SJSA1 (cell line): Measurements from ENCODE around the gene PNPLA1. TPM values are rescaled to one million over a fixed set of nuclear protein-coding genes. Genes with fewer than 3 reads are reported as not detected.

Experiments
- DNase-seq, 2 experiments: peaks; one replicate each; pipeline ENCODE4 v3.0.0-alpha.2; 2015 to 2020; ENCODE audit warnings: low spot score in 2 of 2, low read depth in 1 of 2
- H3K27ac ChIP-seq: fragments of 250-450 bp; sonication (Bioruptor Pico); 2 replicates; pipeline ENCODE4 v1.5.1; 2020; ENCODE audit warnings: mild to moderate bottlenecking, moderate library complexity
- H3K27me3 ChIP-seq: fragments of 250-450 bp; sonication (Bioruptor Pico); replicated peaks from 2 replicates; pipeline ENCODE4 v1.5.1; 2020; ENCODE audit warnings: mild to moderate bottlenecking, moderate library complexity
- H3K36me3 ChIP-seq: fragments of 250-450 bp; sonication (Bioruptor Pico); 2 replicates; pipeline ENCODE4 v1.5.1; 2020; ENCODE audit warnings: mild to moderate bottlenecking
- H3K4me1 ChIP-seq: fragments of 250-450 bp; sonication (Bioruptor Pico); replicated peaks from 2 replicates; pipeline ENCODE4 v1.6.1; 2021; ENCODE audit warnings: mild to moderate bottlenecking
- H3K4me3 ChIP-seq: fragments of 250-450 bp; sonication (Bioruptor Pico); 2 replicates; pipeline ENCODE4 v1.5.1; 2020; ENCODE audit warnings: mild to moderate bottlenecking
- H3K9me3 ChIP-seq: fragments of 250-450 bp; sonication (Bioruptor Pico); replicated peaks from 2 replicates; pipeline ENCODE4 v1.5.1; 2020; ENCODE audit warnings: mild to moderate bottlenecking
- total RNA-seq: library from RNA; depleted of rRNA; stranded (reverse); fragments of >200 nt; shearing (Covaris generic); gene quantifications from 2 replicates; pipeline ENCODE4 v1.2.3, GENCODE V29; 2014

Gene PNPLA1
- total RNA-seq, 1 experiment from 2014 or later, result not detected

GRCh38 chr6:36284359-36284758 lies 14.5 kb downstream of the PNPLA1 start:
- no peak for DNase-seq
- peaks cover 32% of the 10 kb centered on the region for H3K27me3 ChIP-seq
- H3K4me3 ChIP-seq, result no peak overlapping the region

GRCh38 chr6:36285187-36285671 lies 15.4 kb downstream of the PNPLA1 start:
- Histone ChIP-seq H3K4me3 (no peak overlapping the region), H3K9me3 (no peaks in the 10 kb centered on the region), H3K4me1 (no peaks in the 10 kb centered on the region), H3K27ac (no peak overlapping the region), H3K27me3 (peaks cover 32% of the 10 kb centered on the region), H3K36me3 (no peaks in the 10 kb centered on the region)
- no peak for DNase-seq

More at GRCh38 chr6:36284359-36284758, 14.5 kb downstream of the PNPLA1 start:
- Histone ChIP-seq H3K36me3 (no peaks in the 10 kb centered on the region), H3K4me1 (no peaks in the 10 kb centered on the region), H3K27ac (no peak overlapping the region), H3K9me3 (no peaks in the 10 kb centered on the region)

GRCh38 chr6:36285797-36286196 lies 15.9 kb downstream of the PNPLA1 start:
- H3K4me1 ChIP-seq, result no peaks in the 10 kb centered on the region
- no peak overlapping the region for H3K27ac ChIP-seq
- peaks cover 32% of the 10 kb centered on the region for H3K27me3 ChIP-seq
- no peaks in the 10 kb centered on the region for H3K36me3 ChIP-seq
- no peak for DNase-seq
- H3K9me3 ChIP-seq, result no peaks in the 10 kb centered on the region
- H3K4me3 ChIP-seq, result no peak overlapping the region

- Histone ChIP-seq H3K9me3 (no peaks in the 10 kb centered on the region), H3K4me3 (no peak overlapping the region), H3K4me1 (no peaks in the 10 kb centered on the region), H3K27ac (no peak overlapping the region), H3K36me3 (no peaks in the 10 kb centered on the region), H3K27me3 (peaks cover 32% of the 10 kb centered on the region)
- DNase-seq, result no peak
These were observed 17.0 kb downstream of the PNPLA1 start for GRCh38 chr6:36286858-36287257.

GRCh38 chr6:36289281-36289878 lies 19.5 kb downstream of the PNPLA1 start:
- Histone ChIP-seq H3K27me3 (peaks cover 29% of the 10 kb centered on the region), H3K4me1 (no peaks in the 10 kb centered on the region)
- DNase-seq, result no peak

GRCh38 chr6:36290668-36291620 lies 21.1 kb downstream of the PNPLA1 start:
- H3K27me3 ChIP-seq, result peaks cover 14% of the 10 kb centered on the region
- no peaks in the 10 kb centered on the region for H3K4me1 ChIP-seq
- no peak overlapping the region for H3K4me3 ChIP-seq

More at GRCh38 chr6:36289281-36289878, 19.5 kb downstream of the PNPLA1 start:
- Histone ChIP-seq H3K9me3 (no peaks in the 10 kb centered on the region), H3K36me3 (no peaks in the 10 kb centered on the region), H3K4me3 (no peak overlapping the region), H3K27ac (no peak overlapping the region)

GRCh38 chr6:36292170-36292569 lies 22.3 kb downstream of the PNPLA1 start:
- H3K36me3 ChIP-seq, result no peaks in the 10 kb centered on the region
- no peaks in the 10 kb centered on the region for H3K4me1 ChIP-seq
- no peaks in the 10 kb centered on the region for H3K9me3 ChIP-seq
- peaks cover 11% of the 10 kb centered on the region; the same call in 1 of the 2 replicates for H3K27me3 ChIP-seq
- H3K27ac ChIP-seq, result no peak overlapping the region
- H3K4me3 ChIP-seq, result no peak overlapping the region
- DNase-seq, result no peak

More at GRCh38 chr6:36290668-36291620, 21.1 kb downstream of the PNPLA1 start:
- Histone ChIP-seq H3K27ac (no peak overlapping the region), H3K9me3 (no peaks in the 10 kb centered on the region), H3K36me3 (no peaks in the 10 kb centered on the region)
- no peak for DNase-seq

- Histone ChIP-seq H3K27ac (no peak overlapping the region), H3K9me3 (no peaks in the 10 kb centered on the region), H3K27me3 (0 out of 2 replicates have a peak, but pooled peaks cover 7% of the 10 kb centered on the region), H3K4me1 (no peaks in the 10 kb centered on the region), H3K4me3 (no peak overlapping the region), H3K36me3 (no peaks in the 10 kb centered on the region)
- no peak for DNase-seq
These were observed 26.4 kb downstream of the PNPLA1 start for GRCh38 chr6:36296240-36296639.

- H3K27me3 ChIP-seq, result 0 out of 2 replicates have a peak, but pooled peaks cover 7% of the 10 kb centered on the region
- H3K9me3 ChIP-seq, result no peaks in the 10 kb centered on the region
- H3K4me3 ChIP-seq, result no peak overlapping the region
- no peak for DNase-seq
- no peaks in the 10 kb centered on the region for H3K36me3 ChIP-seq
- H3K27ac ChIP-seq, result no peak overlapping the region
- H3K4me1 ChIP-seq, result peaks cover 4% of the 10 kb centered on the region
These were observed 27.2 kb downstream of the PNPLA1 start for GRCh38 chr6:36297051-36297450.

- no peaks in the 10 kb centered on the region for H3K9me3 ChIP-seq
- 0 out of 2 replicates have a peak, but pooled peaks cover 7% of the 10 kb centered on the region for H3K27me3 ChIP-seq
- H3K4me1 ChIP-seq, result peaks cover 4% of the 10 kb centered on the region
- no peak overlapping the region for H3K27ac ChIP-seq
- no peak overlapping the region for H3K4me3 ChIP-seq
- H3K36me3 ChIP-seq, result no peaks in the 10 kb centered on the region
- no peak for DNase-seq
These were observed 27.7 kb downstream of the PNPLA1 start for GRCh38 chr6:36297511-36297910.

GRCh38 chr6:36298027-36298426 lies 28.2 kb downstream of the PNPLA1 start:
- Histone ChIP-seq H3K9me3 (no peaks in the 10 kb centered on the region), H3K4me1 (peaks cover 4% of the 10 kb centered on the region), H3K36me3 (no peaks in the 10 kb centered on the region), H3K4me3 (no peak overlapping the region), H3K27me3 (0 out of 2 replicates have a peak, but pooled peaks cover 7% of the 10 kb centered on the region), H3K27ac (no peak overlapping the region)
- DNase-seq, result no peak

- no peak for DNase-seq
- H3K27me3 ChIP-seq, result 0 out of 2 replicates have a peak, but pooled peaks cover 7% of the 10 kb centered on the region
- no peak overlapping the region for H3K27ac ChIP-seq
- H3K9me3 ChIP-seq, result no peaks in the 10 kb centered on the region
- peaks cover 4% of the 10 kb centered on the region for H3K4me1 ChIP-seq
- H3K36me3 ChIP-seq, result no peaks in the 10 kb centered on the region
- no peak overlapping the region for H3K4me3 ChIP-seq
These were observed 31.3 kb downstream of the PNPLA1 start for GRCh38 chr6:36301085-36301658.

GRCh38 chr6:36301781-36302180 lies 31.9 kb downstream of the PNPLA1 start:
- Histone ChIP-seq H3K4me1 (peaks cover 4% of the 10 kb centered on the region), H3K27ac (no peak overlapping the region), H3K9me3 (no peaks in the 10 kb centered on the region), H3K27me3 (0 out of 2 replicates have a peak, but pooled peaks cover 7% of the 10 kb centered on the region), H3K36me3 (no peaks in the 10 kb centered on the region), H3K4me3 (no peak overlapping the region)
- DNase-seq, result no peak
